WTC11 (cell line): ENCODE results near the gene HSD17B14.

Experiments used
- JAZF1 ChIP-seq: fragments of 250-450 bp; sonication (Bioruptor Pico); IDR thresholded peaks from 2 replicates; pipeline ENCODE4 v1.9.0; 2021; ENCODE audit warnings: moderate library complexity, mild to moderate bottlenecking, inconsistent platforms
- KAT7 ChIP-seq: sonication (generic); formaldehyde crosslinking; IDR thresholded peaks from 2 replicates; pipeline ENCODE4 v1.8.1; 2023; ENCODE audit warnings: missing genetic modification reagents, mild to moderate bottlenecking, borderline replicate concordance
- MAX ChIP-seq: sonication (generic); formaldehyde crosslinking; IDR thresholded peaks from 2 replicates; pipeline ENCODE4 v1.8.0; 2022; ENCODE audit warnings: mild to moderate bottlenecking, missing genetic modification reagents
- NR2C2 ChIP-seq: sonication (generic); formaldehyde crosslinking; IDR thresholded peaks from 2 replicates; pipeline ENCODE4 v1.8.0; 2022; ENCODE audit warnings: mild to moderate bottlenecking, missing genetic modification reagents
- TF ChIP-seq, protein P1 (sequence below): fragments of 200-600 bp; IDR thresholded peaks from 2 replicates; pipeline ENCODE4 v1.8.0; 2022; ENCODE audit warnings: antibody characterized with exemption
- TF ChIP-seq, protein P2 (sequence below): sonication (generic); formaldehyde crosslinking; IDR thresholded peaks from 2 replicates; pipeline ENCODE4 v1.8.1; 2022; ENCODE audit warnings: low read depth, missing genetic modification reagents, borderline replicate concordance
- TF ChIP-seq, protein P3 (sequence below): sonication (generic); formaldehyde crosslinking; IDR thresholded peaks from 2 replicates; pipeline ENCODE4 v1.8.1; 2022; ENCODE audit warnings: low read depth, mild to moderate bottlenecking, moderate library complexity, missing genetic modification reagents, borderline replicate concordance
- TF ChIP-seq, protein P4 (sequence below): sonication (generic); formaldehyde crosslinking; IDR thresholded peaks from 2 replicates; pipeline ENCODE4 v1.8.0; 2023; ENCODE audit warnings: missing genetic modification reagents, mild to moderate bottlenecking, borderline replicate concordance

GRCh38 chr19:48870048-48870447 lies 33.8 kb upstream of the HSD17B14 start:
- TF ChIP-seq, protein P1, sequence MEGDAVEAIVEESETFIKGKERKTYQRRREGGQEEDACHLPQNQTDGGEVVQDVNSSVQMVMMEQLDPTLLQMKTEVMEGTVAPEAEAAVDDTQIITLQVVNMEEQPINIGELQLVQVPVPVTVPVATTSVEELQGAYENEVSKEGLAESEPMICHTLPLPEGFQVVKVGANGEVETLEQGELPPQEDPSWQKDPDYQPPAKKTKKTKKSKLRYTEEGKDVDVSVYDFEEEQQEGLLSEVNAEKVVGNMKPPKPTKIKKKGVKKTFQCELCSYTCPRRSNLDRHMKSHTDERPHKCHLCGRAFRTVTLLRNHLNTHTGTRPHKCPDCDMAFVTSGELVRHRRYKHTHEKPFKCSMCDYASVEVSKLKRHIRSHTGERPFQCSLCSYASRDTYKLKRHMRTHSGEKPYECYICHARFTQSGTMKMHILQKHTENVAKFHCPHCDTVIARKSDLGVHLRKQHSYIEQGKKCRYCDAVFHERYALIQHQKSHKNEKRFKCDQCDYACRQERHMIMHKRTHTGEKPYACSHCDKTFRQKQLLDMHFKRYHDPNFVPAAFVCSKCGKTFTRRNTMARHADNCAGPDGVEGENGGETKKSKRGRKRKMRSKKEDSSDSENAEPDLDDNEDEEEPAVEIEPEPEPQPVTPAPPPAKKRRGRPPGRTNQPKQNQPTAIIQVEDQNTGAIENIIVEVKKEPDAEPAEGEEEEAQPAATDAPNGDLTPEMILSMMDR, result no peak
- TF ChIP-seq JAZF1 (no peak), KAT7 (CRISPR knock-in tag) (no peak), MAX (no peak), NR2C2 (CRISPR knock-in tag) (no peak)
- TF ChIP-seq, protein P2, sequence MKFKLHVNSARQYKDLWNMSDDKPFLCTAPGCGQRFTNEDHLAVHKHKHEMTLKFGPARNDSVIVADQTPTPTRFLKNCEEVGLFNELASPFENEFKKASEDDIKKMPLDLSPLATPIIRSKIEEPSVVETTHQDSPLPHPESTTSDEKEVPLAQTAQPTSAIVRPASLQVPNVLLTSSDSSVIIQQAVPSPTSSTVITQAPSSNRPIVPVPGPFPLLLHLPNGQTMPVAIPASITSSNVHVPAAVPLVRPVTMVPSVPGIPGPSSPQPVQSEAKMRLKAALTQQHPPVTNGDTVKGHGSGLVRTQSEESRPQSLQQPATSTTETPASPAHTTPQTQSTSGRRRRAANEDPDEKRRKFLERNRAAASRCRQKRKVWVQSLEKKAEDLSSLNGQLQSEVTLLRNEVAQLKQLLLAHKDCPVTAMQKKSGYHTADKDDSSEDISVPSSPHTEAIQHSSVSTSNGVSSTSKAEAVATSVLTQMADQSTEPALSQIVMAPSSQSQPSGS (CRISPR knock-in tag), result no peak
- TF ChIP-seq, protein P3, sequence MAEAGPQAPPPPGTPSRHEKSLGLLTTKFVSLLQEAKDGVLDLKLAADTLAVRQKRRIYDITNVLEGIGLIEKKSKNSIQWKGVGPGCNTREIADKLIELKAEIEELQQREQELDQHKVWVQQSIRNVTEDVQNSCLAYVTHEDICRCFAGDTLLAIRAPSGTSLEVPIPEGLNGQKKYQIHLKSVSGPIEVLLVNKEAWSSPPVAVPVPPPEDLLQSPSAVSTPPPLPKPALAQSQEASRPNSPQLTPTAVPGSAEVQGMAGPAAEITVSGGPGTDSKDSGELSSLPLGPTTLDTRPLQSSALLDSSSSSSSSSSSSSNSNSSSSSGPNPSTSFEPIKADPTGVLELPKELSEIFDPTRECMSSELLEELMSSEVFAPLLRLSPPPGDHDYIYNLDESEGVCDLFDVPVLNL (CRISPR knock-in tag), result no peak
- TF ChIP-seq, protein P4, sequence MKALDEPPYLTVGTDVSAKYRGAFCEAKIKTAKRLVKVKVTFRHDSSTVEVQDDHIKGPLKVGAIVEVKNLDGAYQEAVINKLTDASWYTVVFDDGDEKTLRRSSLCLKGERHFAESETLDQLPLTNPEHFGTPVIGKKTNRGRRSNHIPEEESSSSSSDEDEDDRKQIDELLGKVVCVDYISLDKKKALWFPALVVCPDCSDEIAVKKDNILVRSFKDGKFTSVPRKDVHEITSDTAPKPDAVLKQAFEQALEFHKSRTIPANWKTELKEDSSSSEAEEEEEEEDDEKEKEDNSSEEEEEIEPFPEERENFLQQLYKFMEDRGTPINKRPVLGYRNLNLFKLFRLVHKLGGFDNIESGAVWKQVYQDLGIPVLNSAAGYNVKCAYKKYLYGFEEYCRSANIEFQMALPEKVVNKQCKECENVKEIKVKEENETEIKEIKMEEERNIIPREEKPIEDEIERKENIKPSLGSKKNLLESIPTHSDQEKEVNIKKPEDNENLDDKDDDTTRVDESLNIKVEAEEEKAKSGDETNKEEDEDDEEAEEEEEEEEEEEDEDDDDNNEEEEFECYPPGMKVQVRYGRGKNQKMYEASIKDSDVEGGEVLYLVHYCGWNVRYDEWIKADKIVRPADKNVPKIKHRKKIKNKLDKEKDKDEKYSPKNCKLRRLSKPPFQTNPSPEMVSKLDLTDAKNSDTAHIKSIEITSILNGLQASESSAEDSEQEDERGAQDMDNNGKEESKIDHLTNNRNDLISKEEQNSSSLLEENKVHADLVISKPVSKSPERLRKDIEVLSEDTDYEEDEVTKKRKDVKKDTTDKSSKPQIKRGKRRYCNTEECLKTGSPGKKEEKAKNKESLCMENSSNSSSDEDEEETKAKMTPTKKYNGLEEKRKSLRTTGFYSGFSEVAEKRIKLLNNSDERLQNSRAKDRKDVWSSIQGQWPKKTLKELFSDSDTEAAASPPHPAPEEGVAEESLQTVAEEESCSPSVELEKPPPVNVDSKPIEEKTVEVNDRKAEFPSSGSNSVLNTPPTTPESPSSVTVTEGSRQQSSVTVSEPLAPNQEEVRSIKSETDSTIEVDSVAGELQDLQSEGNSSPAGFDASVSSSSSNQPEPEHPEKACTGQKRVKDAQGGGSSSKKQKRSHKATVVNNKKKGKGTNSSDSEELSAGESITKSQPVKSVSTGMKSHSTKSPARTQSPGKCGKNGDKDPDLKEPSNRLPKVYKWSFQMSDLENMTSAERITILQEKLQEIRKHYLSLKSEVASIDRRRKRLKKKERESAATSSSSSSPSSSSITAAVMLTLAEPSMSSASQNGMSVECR (CRISPR knock-in tag), result no peak
